ENCODE results near the gene EFEMP2.

Gene EFEMP2

DNA sequence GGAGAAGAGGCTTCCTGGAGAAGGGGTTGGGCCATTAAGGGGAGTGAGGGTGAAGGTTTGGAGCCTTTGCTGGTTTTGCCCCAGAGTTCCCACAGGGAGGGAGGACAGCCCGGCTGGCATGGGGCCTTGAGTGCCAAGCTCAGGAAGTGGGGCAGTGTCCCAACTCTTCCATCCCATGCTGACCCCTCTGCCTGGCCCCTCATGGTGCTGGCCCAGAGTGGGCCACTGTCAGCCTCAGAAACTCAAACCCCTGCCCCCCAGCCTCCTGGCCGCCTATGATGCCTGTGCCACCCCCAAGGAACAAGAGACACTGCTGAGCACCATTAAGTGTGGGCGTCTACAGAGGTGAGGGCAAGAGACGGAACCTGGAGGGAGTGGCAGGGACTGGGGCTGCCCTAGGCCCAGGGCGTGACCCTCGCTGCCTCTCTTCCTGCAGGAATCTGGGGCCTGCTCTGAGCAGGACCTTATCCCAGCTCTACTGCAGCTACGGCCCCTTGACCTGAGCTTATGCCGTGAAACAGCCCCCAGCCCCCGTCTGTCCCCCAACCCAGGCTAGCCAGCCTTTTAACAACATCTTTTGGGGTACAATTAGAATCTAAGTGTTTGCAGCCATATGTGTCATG, 6.9 kb downstream of the EFEMP2 start:
- DNase-seq: no peak

DNA sequence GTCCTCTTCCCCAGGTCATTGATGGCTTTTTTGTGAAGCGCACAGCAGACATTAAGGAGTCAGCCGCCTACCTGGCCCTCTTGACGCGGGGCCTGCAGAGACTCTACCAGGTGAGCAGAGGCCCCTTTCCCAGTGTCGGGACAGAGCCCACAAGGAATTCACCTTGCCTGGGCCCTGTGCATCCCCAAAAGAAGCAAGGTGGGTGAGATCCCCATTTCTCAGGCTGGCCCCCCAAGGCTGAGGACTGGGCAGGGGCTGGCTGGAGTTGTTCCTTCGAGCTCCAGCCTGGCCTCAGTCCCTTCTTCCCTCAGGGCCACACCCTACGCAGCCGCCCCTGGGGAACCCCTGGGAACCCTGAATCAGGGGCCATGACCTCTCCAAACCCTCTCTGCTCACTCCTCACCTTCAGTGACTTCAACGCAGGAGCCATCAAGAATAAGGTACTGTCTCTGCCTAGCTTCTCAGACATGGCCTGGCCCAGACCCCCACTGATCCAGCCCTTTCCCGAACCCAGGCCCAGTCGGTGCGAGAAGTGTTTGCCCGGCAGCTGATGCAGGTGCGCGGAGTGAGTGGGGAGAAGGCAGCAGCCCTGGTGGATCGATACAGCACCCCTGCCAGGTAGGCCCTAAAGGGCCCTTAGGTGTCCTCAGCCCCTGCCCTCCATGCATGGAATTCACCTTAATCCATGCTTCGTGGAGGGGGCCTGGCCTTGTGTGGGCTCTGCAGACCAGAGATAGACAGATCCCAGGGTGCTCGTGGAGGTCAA, 7.7 kb downstream of the EFEMP2 start:
- no peak for DNase-seq

DNA sequence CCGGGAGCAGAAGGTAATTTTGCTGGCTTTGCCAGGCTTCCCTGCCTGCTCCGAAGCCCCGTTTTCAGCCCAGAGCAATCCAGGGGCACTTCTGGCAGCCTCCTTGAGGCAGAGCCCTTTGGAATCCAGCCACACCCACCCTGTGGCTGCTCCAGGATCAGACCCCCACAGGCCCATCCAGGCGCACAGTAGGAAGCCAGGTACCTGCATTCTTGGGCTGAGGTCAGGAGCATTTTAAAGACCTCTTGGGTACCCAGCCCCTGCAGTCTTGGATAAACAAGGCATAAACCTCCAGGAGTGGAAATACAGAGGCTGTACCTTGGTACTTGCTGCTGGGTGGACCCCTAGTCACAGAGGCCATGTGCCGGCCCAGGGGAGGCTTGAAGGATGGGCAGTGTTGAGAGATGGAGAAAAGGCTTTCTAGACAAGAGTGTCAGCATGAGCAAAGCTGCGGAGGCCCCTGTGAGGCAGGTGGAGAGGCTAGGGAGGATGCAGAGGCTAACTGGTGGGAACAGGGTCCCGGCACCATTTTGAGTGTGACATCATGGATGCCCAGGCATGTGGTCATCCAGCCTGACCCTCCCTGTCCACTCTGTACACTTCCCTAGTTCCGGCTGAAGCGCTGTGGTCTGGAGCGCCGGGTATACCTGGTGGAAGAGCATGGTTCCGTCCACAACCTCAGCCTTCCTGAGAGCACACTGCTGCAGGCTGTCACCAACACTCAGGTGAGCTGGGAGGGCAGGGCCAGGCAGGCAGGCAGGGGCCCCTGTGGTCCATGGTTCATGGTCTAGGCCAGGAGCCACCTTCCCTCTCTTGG, 8.5 kb downstream of the EFEMP2 start:
- DNase-seq: no peak

DNA sequence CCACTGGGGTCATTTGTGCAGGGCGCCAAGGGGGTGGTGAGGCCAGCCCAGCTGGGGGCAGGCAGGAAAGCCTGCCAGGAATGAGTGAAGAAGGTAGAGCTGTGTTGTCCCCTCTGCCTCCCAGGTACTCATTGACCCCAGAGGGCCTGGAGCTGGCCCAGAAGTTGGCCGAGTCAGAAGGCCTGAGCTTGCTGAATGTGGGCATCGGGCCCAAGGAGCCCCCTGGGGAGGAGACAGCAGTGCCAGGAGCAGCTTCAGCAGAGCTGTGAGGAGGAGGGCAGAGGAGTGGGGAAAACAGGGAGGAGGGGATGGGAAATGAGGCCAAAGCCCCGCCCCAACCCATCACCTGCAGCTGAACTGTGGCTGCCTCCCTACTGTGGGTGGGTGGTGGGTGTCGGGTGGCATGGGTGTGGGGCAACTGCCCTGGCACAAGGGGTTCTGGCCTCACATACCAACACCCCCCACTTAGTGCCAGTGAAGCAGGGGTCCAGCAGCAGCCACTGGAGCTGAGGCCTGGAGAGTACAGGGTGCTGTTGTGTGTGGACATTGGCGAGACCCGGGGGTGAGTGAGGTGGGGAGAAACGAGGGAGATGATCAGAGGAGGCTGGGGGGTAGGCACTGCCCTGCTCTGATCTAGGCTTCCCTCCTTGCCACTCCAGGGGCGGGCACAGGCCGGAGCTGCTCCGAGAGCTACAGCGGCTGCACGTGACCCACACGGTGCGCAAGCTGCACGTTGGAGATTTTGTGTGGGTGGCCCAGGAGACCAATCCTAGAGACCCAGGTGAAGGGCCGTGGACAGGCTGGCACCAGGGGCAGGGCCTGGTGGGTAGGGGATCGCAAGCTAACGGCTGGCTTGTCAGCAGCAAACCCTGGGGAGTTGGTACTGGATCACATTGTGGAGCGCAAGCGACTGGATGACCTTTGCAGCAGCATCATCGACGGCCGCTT, 9.4 kb downstream of the EFEMP2 start:
- peak; percentile 0 for DNase-seq

DNA sequence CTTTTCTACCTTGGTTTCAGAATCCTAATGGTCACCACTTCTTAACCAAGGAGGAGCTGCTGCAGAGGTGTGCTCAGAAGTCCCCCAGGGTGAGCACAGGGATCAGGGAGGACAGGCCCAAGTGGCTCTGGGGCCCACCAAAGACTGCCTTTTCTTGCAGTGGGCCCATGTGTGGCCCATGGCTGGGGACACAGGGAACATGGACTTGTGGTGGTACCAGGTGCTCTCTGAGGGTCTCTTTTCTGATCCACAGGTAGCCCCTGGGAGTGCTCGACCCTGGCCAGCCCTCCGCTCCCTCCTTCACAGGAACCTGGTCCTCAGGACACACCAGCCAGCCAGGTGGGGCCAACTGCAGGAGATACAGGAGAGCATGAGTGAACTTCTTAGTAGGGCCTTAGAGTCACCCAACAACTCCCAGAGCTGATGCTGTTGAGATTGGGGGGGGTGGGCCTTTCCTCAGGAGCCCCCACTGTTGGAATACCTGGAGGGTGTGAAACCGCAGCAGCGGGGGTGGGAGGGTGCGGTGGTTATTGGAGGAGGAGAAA, 10.3 kb downstream of the EFEMP2 start:
- no peak for DNase-seq

DNA sequence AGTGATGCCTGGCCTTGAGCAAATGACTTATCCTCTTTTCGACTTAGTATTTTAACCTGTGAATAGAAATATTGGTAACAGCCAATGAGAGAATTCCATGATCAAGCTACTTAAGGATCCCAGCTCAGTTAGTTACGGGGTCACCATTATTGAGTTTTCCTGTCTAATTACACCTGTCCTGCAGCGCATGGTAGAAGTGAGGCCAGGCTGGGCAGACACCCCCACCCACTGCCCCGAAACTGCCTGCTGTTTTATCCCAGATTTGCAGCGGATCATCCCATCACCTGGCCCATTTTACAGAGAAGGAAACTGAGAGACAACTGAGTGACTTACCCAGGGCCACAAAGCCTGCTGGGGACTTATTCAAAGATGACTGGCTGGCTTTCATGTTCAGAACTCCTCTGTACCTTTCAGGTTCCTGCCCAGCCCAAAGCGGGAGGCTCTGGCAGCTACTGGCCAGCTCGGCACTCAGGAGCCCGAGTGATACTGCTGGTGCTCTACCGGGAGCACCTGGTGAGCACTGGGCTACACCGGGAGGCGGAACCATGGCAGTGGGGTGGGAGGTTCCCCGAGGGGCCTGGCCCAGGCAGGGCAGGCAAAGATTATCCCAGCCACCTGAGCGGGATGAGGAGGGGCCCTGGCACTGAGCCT, 10.9 kb downstream of the EFEMP2 start:
- DNase-seq: no peak

DNA sequence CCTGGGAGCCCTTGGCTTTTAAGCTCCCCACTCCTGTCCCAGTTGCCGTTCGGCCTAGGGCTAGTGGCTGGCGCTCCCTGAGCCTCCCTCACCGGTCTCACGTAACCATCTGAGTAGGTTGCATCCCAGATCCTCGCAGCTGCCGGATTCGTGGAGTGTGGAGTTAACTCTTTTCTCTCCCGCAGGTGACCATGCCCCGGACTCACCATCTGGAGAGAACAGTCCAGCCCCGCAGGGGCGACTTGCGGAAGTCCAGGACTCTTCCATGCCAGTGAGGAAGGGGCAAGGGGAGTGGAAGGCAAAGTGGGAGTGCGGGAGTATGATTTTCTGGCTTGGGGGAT, 11.5 kb downstream of the EFEMP2 start:
- DNase-seq: no peak

DNA sequence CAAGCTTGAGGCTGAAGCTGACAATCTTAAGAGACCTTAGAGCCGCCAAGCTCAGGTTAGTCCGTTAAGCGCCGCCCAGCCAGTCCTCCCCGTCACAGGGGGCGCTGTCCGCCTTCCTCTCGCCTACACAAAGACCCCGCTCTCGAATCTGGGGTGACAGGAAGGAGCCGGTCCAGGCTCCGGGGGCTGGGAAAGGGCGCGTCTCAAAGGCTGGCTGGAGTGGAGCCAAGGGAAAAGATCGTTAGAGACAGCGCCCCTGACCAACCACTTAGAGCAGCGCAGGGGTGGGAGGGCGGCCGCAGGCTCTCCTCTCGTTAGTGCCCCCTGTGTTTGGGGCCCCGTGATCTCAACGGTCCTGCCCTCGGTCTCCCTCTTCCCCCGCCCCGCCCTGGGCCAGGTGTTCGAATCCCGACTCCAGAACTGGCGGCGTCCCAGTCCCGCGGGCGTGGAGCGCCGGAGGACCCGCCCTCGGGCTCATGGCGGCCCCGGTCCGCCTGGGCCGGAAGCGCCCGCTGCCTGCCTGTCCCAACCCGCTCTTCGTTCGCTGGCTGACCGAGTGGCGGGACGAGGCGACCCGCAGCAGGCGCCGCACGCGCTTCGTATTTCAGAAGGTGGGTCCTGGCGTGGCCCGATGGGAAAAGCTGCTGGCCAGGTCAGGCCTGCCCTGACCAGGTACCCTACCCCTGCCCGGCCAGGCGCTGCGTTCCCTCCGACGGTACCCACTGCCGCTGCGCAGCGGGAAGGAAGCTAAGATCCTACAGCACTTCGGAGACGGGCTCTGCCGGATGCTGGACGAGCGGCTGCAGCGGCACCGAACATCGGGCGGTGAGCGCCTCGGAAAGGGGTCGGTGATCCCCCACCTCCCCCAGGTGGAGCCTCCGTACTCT, 12.1 kb downstream of the EFEMP2 start, which contains the start of gene MUS81:
Gene MUS81 (plus strand): TSS at position 156 of the 887 bp plus-strand sequence. CDS start 321 bp downstream, at position 477.
- DNase-seq: peak; percentile 95

DNA sequence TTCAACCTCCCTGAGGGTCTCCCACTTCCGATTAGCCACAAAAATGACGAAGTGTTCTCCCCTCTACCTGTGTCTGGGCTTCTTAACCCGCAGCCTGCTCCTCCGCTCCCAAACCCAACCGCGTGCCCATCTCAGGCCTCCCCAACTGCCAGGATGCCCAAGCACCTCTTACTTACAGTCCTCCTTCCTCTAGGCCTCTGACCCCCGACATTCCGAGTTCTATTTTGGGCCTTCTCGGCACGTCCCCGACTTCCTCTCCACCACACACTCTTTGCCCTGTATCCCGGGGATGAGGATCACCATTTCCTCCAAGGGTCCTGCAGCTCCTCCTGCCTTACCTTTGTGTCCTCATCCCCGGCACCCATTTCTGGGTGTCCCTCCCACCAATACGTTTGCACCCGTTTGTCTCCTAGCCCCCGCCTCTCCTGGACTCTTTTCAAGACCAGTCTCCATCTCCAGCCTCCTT, 12.8 kb downstream of the EFEMP2 start:
- no peak for DNase-seq

DNA sequence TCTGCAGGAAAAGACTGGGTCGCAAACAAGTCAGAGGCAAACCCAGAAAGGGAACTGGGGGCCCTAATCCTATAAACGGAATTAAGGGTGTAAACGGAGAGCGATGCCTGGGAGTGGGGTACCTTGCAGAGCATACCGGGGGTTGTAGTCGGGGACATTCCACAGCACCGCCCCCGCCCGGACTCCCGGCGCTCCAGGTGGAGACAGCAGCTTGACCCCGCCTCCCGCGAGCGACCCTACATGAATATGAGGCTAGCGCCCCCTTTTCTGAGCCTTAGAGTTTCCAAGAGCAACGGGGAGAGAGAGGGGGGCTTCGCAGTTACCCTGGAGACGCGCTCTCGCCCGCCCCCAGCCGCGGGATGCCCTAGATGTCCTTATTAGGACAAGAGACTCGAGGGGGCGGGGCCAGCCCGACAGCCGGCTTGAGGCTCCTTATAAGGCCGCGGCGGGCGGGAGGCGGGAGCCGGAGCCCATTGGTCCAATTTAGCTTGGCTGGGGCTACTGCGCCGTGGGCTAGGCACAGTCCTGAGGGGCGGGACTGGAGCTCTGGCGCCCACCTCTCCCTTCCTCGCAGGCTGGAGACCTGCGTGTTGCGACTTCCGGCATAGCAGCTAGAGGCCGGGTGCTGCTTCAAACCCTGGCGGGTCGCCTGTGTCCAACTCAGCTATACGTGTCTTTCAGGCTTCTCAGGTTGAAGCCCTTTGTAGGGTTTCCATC, 13.3 kb downstream of the EFEMP2 start:
- DNase-seq: peak; percentile 97

DNA sequence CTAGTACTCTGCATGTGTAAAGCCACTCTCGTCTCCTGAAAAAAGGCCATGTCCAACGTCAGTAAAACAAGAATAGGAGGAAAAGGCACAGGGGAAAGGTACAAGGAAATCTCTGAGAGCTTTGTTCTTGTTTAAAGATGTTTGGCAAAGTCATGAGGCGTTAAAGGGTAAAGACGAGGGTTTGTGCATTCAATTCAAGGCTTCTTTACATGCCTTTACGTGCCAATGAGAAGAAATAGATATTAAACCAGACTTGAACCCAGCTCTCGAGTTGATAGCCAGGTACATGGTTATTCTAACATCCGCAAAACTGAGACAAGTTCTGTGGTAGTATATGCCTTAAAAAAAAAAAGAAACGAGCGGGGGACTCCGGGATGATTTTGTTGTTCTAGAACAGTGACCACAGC, 13.9 kb downstream of the EFEMP2 start:
- no peak for DNase-seq

DNA sequence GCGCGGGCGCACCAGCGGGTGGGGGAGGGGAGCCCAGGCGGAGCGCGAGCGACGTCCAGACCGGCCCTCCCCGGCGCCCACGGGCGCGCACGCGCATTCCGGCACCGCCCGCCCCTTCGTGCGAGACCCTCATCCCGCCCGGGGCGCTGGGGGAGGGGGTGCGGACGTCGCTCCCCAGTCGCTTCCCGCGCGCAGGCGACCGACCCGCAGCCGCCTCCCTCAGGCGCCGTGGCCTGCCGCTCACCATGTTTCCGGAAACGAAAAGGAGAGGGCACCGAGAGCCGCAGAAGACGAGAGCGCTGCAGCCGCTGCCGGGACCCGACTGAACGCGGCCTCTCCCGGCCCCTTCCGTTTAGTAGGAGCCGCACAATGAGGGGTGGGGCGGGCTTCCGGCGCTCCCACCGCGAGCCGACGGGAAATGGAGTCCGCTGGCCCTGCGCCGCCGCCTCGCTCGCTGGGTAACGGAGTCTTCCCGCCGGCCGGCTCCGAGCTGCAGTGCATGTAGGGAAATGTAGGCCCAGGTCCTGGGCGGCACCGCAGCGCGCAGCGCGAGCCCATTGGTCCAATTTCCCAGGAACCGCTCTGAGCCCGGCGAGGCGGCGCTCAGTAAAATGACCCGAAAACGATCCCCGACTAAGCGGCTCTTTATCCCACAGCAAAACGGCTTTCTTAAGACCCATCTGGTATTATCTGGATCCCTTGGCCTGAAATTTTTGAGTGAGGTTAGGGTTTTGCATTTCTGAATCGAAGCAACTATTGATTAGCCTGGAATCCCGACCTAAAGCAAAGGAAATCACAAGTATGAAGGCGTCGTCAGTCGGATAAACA, 14.5 kb downstream of the EFEMP2 start, which contains the start of gene CFL1:
Gene CFL1 (minus strand): TSS at position 328 of the 828 bp plus-strand sequence. CDS start 81 bp downstream, at position 247.
- peak; percentile 95 for DNase-seq

DNA sequence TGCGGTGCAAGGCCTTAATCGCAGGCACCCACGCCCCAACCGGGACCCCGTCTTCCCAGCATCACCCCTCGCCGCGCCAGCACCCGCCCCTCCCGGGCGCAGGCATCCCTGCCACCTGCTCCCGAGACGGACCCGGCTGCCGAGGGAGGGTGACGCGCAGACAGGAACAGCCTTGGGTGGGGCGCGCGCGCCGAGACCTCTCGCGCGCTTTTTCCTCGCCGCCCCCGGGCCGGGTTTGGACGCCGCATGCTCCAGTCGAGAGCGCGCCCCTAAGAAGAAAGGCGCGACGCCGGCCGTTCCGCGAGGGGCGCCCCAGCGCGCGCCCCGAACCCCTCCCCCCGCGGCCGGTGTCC, 15.1 kb downstream of the EFEMP2 start:
- peak; percentile 57 for DNase-seq

DNA sequence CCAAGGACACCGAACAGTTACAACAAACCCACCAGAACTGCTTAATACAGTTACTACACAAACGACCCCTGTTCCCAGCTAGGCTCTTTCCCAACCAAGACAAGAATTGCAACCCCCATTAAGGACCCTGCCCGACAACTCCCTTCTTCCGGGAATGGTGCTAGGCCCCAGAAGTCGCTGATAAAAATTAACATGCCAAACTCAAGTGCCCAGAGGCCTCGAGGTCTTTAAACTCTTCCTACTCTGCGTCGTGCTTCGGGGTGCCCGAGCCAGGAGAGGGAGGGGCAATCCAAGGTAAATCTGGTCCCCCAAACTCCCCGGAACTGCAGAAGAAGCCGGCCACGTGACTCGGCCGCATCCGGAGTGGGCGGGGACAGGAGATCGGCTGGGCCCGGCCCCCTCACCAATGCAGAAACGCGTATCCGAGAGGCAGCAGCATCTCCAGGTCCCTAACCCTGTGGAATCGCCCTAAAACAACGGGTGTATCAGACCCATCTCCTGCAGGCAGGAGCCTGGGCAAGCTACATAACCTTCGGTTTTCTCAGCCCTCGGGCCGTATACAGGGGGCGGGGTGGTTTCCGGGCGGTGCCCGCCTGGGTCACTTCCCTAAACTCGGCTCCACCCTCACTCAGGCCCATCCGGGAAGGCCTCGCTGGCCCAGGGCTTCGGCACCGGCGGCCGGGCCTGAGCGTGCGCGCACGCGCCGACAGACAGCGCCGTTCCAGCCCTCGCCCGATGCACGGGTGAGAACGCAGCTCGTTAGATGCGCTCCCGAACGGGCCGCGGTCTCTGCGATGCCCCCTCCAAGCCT, 15.7 kb downstream of the EFEMP2 start:
- DNase-seq: peak; percentile 80

DNA sequence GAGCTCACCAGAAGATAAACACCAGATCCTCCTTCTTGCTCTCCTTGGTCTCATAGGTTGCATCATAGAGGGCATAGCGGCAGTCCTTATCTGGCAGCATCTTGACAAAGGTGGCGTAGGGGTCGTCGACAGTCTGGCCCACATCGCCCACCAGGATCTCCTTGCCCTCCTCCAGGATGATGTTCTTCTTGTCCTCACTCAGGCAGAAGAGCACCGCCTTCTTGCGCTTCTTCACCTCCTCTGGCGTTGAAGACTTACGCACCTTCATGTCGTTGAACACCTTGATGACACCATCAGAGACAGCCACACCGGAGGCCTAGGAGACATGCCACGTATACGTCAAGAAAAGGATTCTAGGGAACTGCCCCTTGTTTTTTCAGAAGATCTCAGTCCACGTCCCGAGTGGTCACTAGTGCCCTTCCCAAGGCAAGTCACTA, 16.7 kb downstream of the EFEMP2 start:
- DNase-seq: no peak

DNA sequence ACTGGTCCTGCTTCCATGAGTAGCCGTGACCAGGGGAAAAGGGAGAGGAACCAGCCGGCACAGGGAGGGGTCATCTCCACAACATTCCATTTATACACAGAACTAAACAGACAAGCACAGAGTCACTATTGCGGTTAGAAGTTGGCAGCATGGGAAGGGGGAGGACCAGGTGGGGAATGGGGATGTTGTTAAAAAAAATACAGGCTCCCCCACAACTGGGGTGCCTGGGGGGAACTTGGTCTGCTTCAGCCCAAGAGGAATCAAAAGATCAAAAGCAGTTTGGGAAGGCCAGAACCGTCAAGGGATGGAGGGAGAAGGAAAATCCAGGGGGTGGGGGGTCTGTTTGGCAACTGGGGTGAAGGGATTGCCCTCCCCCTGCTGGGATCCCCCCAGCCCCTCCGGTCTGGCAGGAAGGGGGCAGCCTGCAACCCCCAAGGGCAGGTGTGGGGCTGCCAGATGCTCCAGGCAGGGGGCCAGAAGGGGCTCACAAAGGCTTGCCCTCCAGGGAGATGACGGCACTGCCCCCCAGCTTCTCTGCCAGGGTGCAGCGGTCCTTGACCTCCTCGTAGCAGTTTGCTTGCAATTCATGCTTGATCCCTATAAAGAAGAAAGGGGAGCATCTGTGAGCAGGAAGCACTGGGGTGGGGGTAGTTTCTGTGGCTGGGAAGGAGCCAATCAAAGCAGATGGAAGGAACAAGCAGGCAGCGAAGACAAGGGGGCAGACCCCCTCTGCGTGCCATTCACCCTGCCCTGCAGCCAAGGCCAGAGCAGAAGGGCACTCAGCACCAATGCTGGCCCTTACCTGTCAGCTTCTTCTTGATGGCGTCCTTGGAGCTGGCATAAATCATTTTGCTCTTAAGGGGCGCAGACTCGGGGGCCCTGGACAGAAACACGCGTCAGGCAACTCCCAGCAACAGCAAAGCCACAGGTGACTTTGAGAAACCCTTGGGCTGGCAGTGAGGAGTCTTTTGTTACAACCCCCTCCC, 17.5 kb downstream of the EFEMP2 start:
- DNase-seq: no peak
